Caco-2 (cell line): Measurements from ENCODE around the gene HAO1. TPM values are rescaled to one million over a fixed set of nuclear protein-coding genes. Genes with fewer than 3 reads are reported as not detected.
"Not testable (repeated sequence)": the region's sequence is repeated elsewhere in the genome, so short reads cannot be mapped to it uniquely, and the experiment has no call there.

ENCODE experiments used
- BruUV-seq: library from RNA; stranded (reverse); fragments of 400-500 nt; replicated peaks from 2 replicates; lab custom pipeline; 2021; lab: Mats Ljungman, UMichigan
- CTCF ChIA-PET: fragments of 300-600 bp; sonication (Branson Sonifier 250); formaldehyde crosslinking; loops from one replicate; lab custom pipeline; 2022; ENCODE audit warnings: antibody characterized with exemption; lab: Charles Lee
- POLR2A ChIA-PET: fragments of 300-600 bp; sonication (Branson Sonifier 250); formaldehyde crosslinking; loops from one replicate; lab custom pipeline; 2022; ENCODE audit warnings: antibody characterized with exemption; lab: Charles Lee
- DNase-seq, 2 experiments: peaks; one replicate each; pipeline versions ENCODE4 v3.0.0 to v3.0.0-alpha.2; 2020 to 2022
- H3K27me3 ChIP-seq: replicated peaks from 2 replicates; pipeline ENCODE4 v1.6.0; 2011; ENCODE audit warnings: low read length; ENCODE audit not compliant: control insufficient read depth, insufficient read depth
- H3K36me3 ChIP-seq: 2 replicates; pipeline ENCODE4 v1.5.1; 2011; ENCODE audit warnings: low read length; ENCODE audit not compliant: control insufficient read depth, insufficient read depth
- H3K4me1 ChIP-seq: fragments of 250-450 bp; sonication (Bioruptor Pico); 2 replicates; pipeline ENCODE4 v1.5.1; 2020; ENCODE audit warnings: mild to moderate bottlenecking
- H3K4me3 ChIP-seq: 2 replicates; pipeline ENCODE4 v1.5.1; 2011; ENCODE audit warnings: low read depth, mild to moderate bottlenecking, control low read depth, low read length
- H3K9me3 ChIP-seq: fragments of 250-450 bp; sonication (Bioruptor Pico); 2 replicates; pipeline ENCODE4 v1.5.1; 2020; ENCODE audit warnings: mild to moderate bottlenecking, moderate library complexity
- H3K27ac Mint-ChIP-seq: one replicate; pipeline ENCODE4 v1.8.0; 2022; ENCODE audit warnings: mixed read lengths; ENCODE audit not compliant: unreplicated experiment
- H3K27me3 Mint-ChIP-seq: one replicate; pipeline ENCODE4 v1.8.0; 2022; ENCODE audit warnings: mixed read lengths; ENCODE audit not compliant: insufficient read depth, unreplicated experiment
- H3K36me3 Mint-ChIP-seq: one replicate; pipeline ENCODE4 v1.8.0; 2022; ENCODE audit warnings: mild to moderate bottlenecking, mixed read lengths; ENCODE audit not compliant: insufficient read depth, unreplicated experiment
- H3K4me1 Mint-ChIP-seq: one replicate; pipeline ENCODE4 v1.8.0; 2022; ENCODE audit warnings: low read depth, mixed read lengths; ENCODE audit not compliant: unreplicated experiment
- H3K4me3 Mint-ChIP-seq: one replicate; pipeline ENCODE4 v1.8.0; 2022; ENCODE audit warnings: mild to moderate bottlenecking, moderate library complexity, mixed read lengths; ENCODE audit not compliant: unreplicated experiment
- H3K9me3 Mint-ChIP-seq: one replicate; pipeline ENCODE4 v1.8.0; 2022; ENCODE audit warnings: mixed read lengths; ENCODE audit not compliant: unreplicated experiment
- intact Hi-C: fragments of 100-400 bp; cut with micrococcal nuclease; formaldehyde crosslinking; loops from one replicate; pipeline ENCODE4 v1.10.0; 2022; ENCODE audit not compliant: unreplicated experiment
- total RNA-seq: library from RNA; stranded (reverse); gene quantifications from 2 replicates; pipeline ENCODE4 v1.2.3, GENCODE V29; 2022
- TF ChIP-seq, protein P1 (sequence below), 2 experiments: fragments of 200-600 bp in 1 of 2; IDR thresholded peaks; 1 replicate in 1 of 2; 2 replicates in 1 of 2; pipeline versions ENCODE4 v1.5.1 to v1.8.0; 2011 to 2022; ENCODE audit warnings: antibody characterized with exemption in 1 of 2, control low read depth in 1 of 2, inconsistent platforms in 1 of 2, low read depth in 1 of 2, low read length in 1 of 2, mild to moderate bottlenecking in 1 of 2, moderate library complexity in 1 of 2; ENCODE audit not compliant: insufficient read depth in 1 of 2, severe bottlenecking in 1 of 2, unreplicated experiment in 1 of 2

Gene HAO1
- total RNA-seq, 1 experiment from 2014 or later, result not detected

DNA sequence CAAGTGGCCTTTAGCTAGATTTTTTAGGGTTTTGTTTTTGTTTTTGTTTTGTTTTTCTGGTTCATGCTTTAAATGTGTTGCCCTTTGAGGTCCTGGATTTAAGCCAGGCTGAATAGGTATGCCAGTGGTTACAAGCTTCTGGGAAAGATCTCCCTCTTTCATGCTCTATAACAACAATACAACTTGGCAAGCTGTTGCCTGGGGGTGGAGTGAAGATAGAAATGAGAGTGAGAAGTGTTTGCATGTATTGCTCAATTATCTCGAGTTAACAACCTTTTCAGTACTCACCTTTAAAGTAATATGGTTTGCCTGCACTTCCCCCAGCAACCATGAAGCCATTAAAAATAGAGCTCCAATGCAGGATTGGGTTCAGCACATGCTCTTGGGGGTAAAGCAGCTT lies 19.2 kb upstream of the HAO1 start:
- no peak overlapping the region for H3K4me3 ChIP-seq
- no TSS peak for BruUV-seq
- peaks cover 17% of the 10 kb centered on the region for H3K27me3 Mint-ChIP-seq
- DNase-seq, result no peak
- no peaks in the 10 kb centered on the region for H3K27me3 ChIP-seq
- CTCF ChIA-PET, result no interaction called here
- no peaks in the 10 kb centered on the region for H3K36me3 ChIP-seq
- H3K4me1 ChIP-seq, result no peaks in the 10 kb centered on the region
- no peaks in the 10 kb centered on the region; the same call in 1 of the 2 replicates for H3K9me3 ChIP-seq
- H3K9me3 Mint-ChIP-seq, result peaks cover 23% of the 10 kb centered on the region
- POLR2A ChIA-PET, result no interaction called here
- TF ChIP-seq, protein P1, sequence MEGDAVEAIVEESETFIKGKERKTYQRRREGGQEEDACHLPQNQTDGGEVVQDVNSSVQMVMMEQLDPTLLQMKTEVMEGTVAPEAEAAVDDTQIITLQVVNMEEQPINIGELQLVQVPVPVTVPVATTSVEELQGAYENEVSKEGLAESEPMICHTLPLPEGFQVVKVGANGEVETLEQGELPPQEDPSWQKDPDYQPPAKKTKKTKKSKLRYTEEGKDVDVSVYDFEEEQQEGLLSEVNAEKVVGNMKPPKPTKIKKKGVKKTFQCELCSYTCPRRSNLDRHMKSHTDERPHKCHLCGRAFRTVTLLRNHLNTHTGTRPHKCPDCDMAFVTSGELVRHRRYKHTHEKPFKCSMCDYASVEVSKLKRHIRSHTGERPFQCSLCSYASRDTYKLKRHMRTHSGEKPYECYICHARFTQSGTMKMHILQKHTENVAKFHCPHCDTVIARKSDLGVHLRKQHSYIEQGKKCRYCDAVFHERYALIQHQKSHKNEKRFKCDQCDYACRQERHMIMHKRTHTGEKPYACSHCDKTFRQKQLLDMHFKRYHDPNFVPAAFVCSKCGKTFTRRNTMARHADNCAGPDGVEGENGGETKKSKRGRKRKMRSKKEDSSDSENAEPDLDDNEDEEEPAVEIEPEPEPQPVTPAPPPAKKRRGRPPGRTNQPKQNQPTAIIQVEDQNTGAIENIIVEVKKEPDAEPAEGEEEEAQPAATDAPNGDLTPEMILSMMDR (IDR thresholded peaks at IDR 0.05; ENCODE audit: insufficient read depth in 1 of 2, low read depth in 1 of 2, low read length in 1 of 2, severe bottlenecking in 1 of 2, unreplicated experiment in 1 of 2), result no peak
- H3K27ac Mint-ChIP-seq, result no peak overlapping the region
- H3K36me3 Mint-ChIP-seq, result no peaks in the 10 kb centered on the region
- intact Hi-C loops, result no loop called here
- peaks cover 10% of the 10 kb centered on the region for H3K4me1 Mint-ChIP-seq
- H3K4me3 Mint-ChIP-seq, result no peak overlapping the region

DNA sequence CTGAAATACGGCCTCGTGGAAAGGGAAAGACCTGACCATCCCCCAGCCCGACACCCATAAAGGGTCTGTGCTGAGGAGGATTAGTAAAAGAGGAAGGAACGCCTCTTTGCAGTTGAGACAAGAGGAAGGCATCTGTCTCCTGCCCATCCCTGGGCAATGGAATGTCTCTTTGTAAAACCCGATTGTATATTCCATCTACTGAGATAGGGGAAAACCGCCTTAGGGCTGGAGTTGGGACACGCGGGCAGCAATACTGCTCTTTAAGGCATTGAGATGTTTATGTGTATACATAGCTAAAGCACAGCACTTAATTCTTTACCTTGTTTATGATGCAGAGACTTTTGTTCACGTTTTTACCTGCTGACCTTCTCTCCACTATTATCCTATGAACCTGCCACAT lies 16.3 kb upstream of the HAO1 start:
- H3K27me3 Mint-ChIP-seq, result peaks cover 19% of the 10 kb centered on the region
- H3K9me3 Mint-ChIP-seq, result peaks cover 23% of the 10 kb centered on the region
- H3K36me3 Mint-ChIP-seq, H3K27me3 ChIP-seq, H3K4me3 Mint-ChIP-seq, H3K4me3 ChIP-seq, BruUV-seq, H3K4me1 ChIP-seq, H3K36me3 ChIP-seq, H3K9me3 ChIP-seq, H3K27ac Mint-ChIP-seq, CTCF ChIA-PET, H3K4me1 Mint-ChIP-seq, intact Hi-C loops, POLR2A ChIA-PET: not testable (repeated sequence)
- peak in 1 of 2 experiments; percentile 6 for DNase-seq

DNA sequence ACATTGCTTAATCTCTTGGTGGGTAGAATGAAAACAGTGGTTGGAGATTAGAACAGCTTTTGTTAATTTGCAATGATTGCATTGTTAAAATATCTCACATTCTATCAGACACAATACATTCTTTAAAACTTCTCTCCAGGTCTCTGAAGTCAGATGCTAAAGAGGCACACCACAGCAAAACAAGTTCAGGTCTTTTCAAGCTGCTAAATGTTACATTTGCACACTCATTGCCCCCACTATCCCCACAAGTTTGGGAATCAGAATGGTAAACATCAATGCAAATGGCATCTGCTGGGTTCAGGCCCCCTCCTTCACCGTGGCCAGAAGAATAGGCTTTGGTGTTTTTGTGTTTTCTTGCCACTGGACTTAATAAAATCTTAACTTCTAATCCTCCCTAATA lies 10.1 kb upstream of the HAO1 start:
- Mint-ChIP-seq H3K4me3 (no peak overlapping the region), H3K27me3 (peaks cover 22% of the 10 kb centered on the region), H3K27ac (no peak overlapping the region), H3K36me3 (no peaks in the 10 kb centered on the region), H3K4me1 (no peaks in the 10 kb centered on the region), H3K9me3 (peaks cover 7% of the 10 kb centered on the region)
- DNase-seq, result no peak
- no TSS peak for BruUV-seq
- intact Hi-C loops, result no loop called here
- POLR2A ChIA-PET, result no interaction called here
- no peaks in the 10 kb centered on the region for H3K4me1 ChIP-seq
- no peak overlapping the region for H3K4me3 ChIP-seq
- CTCF ChIA-PET, result no interaction called here
- TF ChIP-seq, protein P1 (IDR thresholded peaks at IDR 0.05; ENCODE audit: insufficient read depth in 1 of 2, low read depth in 1 of 2, low read length in 1 of 2, severe bottlenecking in 1 of 2, unreplicated experiment in 1 of 2), result no peak
- H3K9me3 ChIP-seq, result no peaks in the 10 kb centered on the region
- H3K36me3 ChIP-seq, result no peaks in the 10 kb centered on the region
- no peaks in the 10 kb centered on the region for H3K27me3 ChIP-seq

DNA sequence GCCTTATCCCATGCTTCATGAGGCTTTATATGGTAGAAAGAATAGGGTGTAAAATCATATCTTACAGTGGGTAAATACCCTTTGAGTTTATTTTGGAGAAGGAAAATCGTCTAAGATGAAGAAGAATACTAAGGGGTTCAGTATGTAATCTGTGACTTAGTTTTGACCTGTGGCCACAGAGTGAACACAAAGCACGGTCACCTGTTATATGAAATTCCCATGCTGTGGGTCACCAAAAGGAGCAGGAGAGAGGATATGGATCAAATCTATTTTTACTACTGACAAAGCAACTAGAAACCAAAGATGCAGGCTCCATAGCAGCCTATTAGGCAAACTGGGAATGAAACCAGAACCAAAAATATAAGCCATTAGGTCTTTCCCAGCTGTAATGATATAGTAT lies 3.6 kb upstream of the HAO1 start:
- no peaks in the 10 kb centered on the region for H3K4me1 Mint-ChIP-seq
- no peaks in the 10 kb centered on the region for H3K27me3 ChIP-seq
- no peaks in the 10 kb centered on the region for H3K4me1 ChIP-seq
- no peaks in the 10 kb centered on the region for H3K36me3 Mint-ChIP-seq
- peaks cover 7% of the 10 kb centered on the region; the same call in 1 of the 2 replicates for H3K9me3 ChIP-seq
- H3K36me3 ChIP-seq, result no peaks in the 10 kb centered on the region
- intact Hi-C loops, result no loop called here
- CTCF ChIA-PET, result interaction anchor here (0.6 kb wide), 1 partner anchor 647 kb away, joined by 3 read pairs; no protein-coding TSS in a partner anchor
- POLR2A ChIA-PET, result no interaction called here
- BruUV-seq, result no TSS peak
- no peak overlapping the region for H3K4me3 Mint-ChIP-seq
- H3K4me3 ChIP-seq, result no peak overlapping the region
- peaks cover 16% of the 10 kb centered on the region for H3K27me3 Mint-ChIP-seq
- TF ChIP-seq, protein P1 (IDR thresholded peaks at IDR 0.05; ENCODE audit: insufficient read depth in 1 of 2, low read depth in 1 of 2, low read length in 1 of 2, severe bottlenecking in 1 of 2, unreplicated experiment in 1 of 2), result no peak
- H3K27ac Mint-ChIP-seq, result no peak overlapping the region
- no peak for DNase-seq
- peaks cover 18% of the 10 kb centered on the region for H3K9me3 Mint-ChIP-seq
